K562 (cell line): ENCODE results near the gene RHOV. TPM values are rescaled to one million over a fixed set of nuclear protein-coding genes. Genes with fewer than 3 reads are reported as not detected.

Experiments used
- ATAC-seq: fragments of 200-7000 bp; cut with Tn5 transposase; 3 replicates; pipeline ENCODE4 v1.9.1; 2020; ENCODE audit warnings: moderate library complexity
- BruUV-seq: library from RNA; stranded (reverse); fragments of 400-500 nt; replicated peaks from 2 replicates; lab custom pipeline; 2021; lab: Mats Ljungman, UMichigan
- CTCF ChIA-PET: fragments of 300-600 bp; formaldehyde crosslinking; extraction: SDS; loops from one replicate; lab custom pipeline; 2021; ENCODE audit warnings: low intra/inter-chr PET ratio; lab: Yijun Ruan, JAX
- POLR2A ChIA-PET: fragments of 300-600, 350-650 bp; sonication (Branson Sonifier 250); formaldehyde crosslinking; extraction: SDS; loops from one replicate; lab custom pipeline; 2021; ENCODE audit warnings: antibody characterized with exemption, inconsistent platforms; lab: Yijun Ruan, JAX
- DNase-seq, 4 experiments: peaks; one replicate each; pipeline versions ENCODE4 v3.0.0 to v3.0.0-alpha.2; 2011 to 2018; ENCODE audit warnings: low spot score in 3 of 4, mixed read lengths in 3 of 4; ENCODE audit errors: extremely low read depth in 1 of 4
- FAIRE-seq: peaks from 2 replicates; lab custom pipeline; 2011; peaks lifted over from hg19 to GRCh38; lab: Jason Lieb, UNC
- H2AFZ ChIP-seq: 2 replicates; pipeline ENCODE4 v1.6.0; 2011; ENCODE audit warnings: low read depth, low read length, control low read depth, inconsistent platforms
- H3K27ac ChIP-seq: fragments of 200-600 bp; 3 replicates; pipeline ENCODE4 v1.8.0; 2011; ENCODE audit warnings: low read depth, mild to moderate bottlenecking, control low read depth, inconsistent platforms, low read length, moderate library complexity, mixed read lengths; ENCODE audit errors: extremely low read depth
- H3K27me3 ChIP-seq, 2 experiments: fragments of 300-600 bp in 1 of 2; 2 replicates in 1 of 2; 3 replicates in 1 of 2; pipeline versions ENCODE4 v1.6.0 to v1.8.0; 2011; ENCODE audit warnings: inconsistent platforms in 2 of 2, low read length in 2 of 2, mild to moderate bottlenecking in 1 of 2, mixed read lengths in 1 of 2, moderate library complexity in 1 of 2; ENCODE audit not compliant: control insufficient read depth in 2 of 2, insufficient read depth in 2 of 2
- H3K36me3 ChIP-seq: fragments of 300-600 bp; 3 replicates; pipeline ENCODE4 v1.8.0; 2011; ENCODE audit warnings: mild to moderate bottlenecking, low read length, inconsistent platforms; ENCODE audit not compliant: control insufficient read depth, insufficient read depth
- H3K4me1 ChIP-seq, 2 experiments: fragments of 200-600 bp in 1 of 2; replicated peaks in 1 of 2; 2 replicates in 1 of 2; 3 replicates in 1 of 2; pipeline versions ENCODE4 v1.5.1 to v1.8.0; 2011; ENCODE audit warnings: inconsistent platforms in 2 of 2, low read length in 2 of 2, mild to moderate bottlenecking in 1 of 2, mixed read lengths in 1 of 2, moderate library complexity in 1 of 2; ENCODE audit not compliant: control insufficient read depth in 2 of 2, insufficient read depth in 2 of 2
- H3K4me2 ChIP-seq: 2 replicates; pipeline ENCODE4 v1.6.1; 2011; ENCODE audit warnings: low read length, control low read depth, inconsistent platforms, mixed read lengths; ENCODE audit not compliant: insufficient read depth
- H3K4me3 ChIP-seq: fragments of 200-600 bp; sonication (generic), shearing (Covaris generic); 2 replicates; pipeline ENCODE4 v1.5.1; 2016; ENCODE audit warnings: control low read depth, inconsistent platforms
- H3K79me2 ChIP-seq: fragments of 200-600 bp; 3 replicates; pipeline ENCODE4 v1.8.0; 2011; ENCODE audit warnings: low read length, inconsistent platforms; ENCODE audit not compliant: control insufficient read depth, insufficient read depth
- H3K9ac ChIP-seq, 2 experiments: 2 replicates each; pipeline versions ENCODE4 v1.6.0 to v1.6.1; 2011; ENCODE audit warnings: low read depth in 2 of 2, low read length in 2 of 2, control low read depth in 1 of 2, inconsistent platforms in 1 of 2, mild to moderate bottlenecking in 1 of 2, mixed read lengths in 1 of 2; ENCODE audit not compliant: insufficient read depth in 1 of 2
- H3K9me1 ChIP-seq: one replicate; pipeline ENCODE4 v1.6.0; 2011; ENCODE audit warnings: inconsistent platforms, mild to moderate bottlenecking, low read length, moderate library complexity; ENCODE audit not compliant: control insufficient read depth, insufficient read depth
- H3K9me3 ChIP-seq: replicated peaks from 2 replicates; pipeline ENCODE4 v1.5.1; 2011; ENCODE audit warnings: low read depth, low read length, inconsistent platforms; ENCODE audit not compliant: control insufficient read depth, insufficient read depth
- H4K20me1 ChIP-seq: replicated peaks from 2 replicates; pipeline ENCODE4 v1.6.1; 2011; ENCODE audit warnings: low read length, inconsistent platforms, mixed read lengths; ENCODE audit not compliant: control insufficient read depth, insufficient read depth
- CREM ChIP-seq: IDR thresholded peaks from 2 replicates; pipeline ENCODE4 v1.6.1; 2014; ENCODE audit warnings: antibody characterized with exemption, low read depth
- DPF2 ChIP-seq: fragments of 450-650 bp; IDR thresholded peaks from 2 replicates; pipeline ENCODE4 v1.6.1; 2016
- HINFP ChIP-seq: fragments of 450-650 bp; conservative IDR thresholded peaks from 2 replicates; pipeline ENCODE4 v1.6.1; 2016; ENCODE audit warnings: missing genetic modification characterization, low read depth, mild to moderate bottlenecking, control low read depth, missing compliant biosample characterization
- KLF16 ChIP-seq: IDR thresholded peaks from 2 replicates; pipeline ENCODE4 v1.6.1; 2016; ENCODE audit warnings: antibody characterized with exemption
- MECOM ChIP-seq: fragments of 250-450 bp; sonication (Bioruptor Pico); IDR thresholded peaks from 2 replicates; pipeline ENCODE4 v1.8.0; 2022; ENCODE audit warnings: inconsistent platforms
- MTA2 ChIP-seq: fragments of 450-650 bp; IDR thresholded peaks from 2 replicates; pipeline ENCODE4 v1.6.1; 2016; ENCODE audit warnings: low read depth
- NCOA4 ChIP-seq: fragments of 450-650 bp; IDR thresholded peaks from 2 replicates; pipeline ENCODE4 v1.6.1; 2018; ENCODE audit warnings: mild to moderate bottlenecking; ENCODE audit not compliant: partially characterized antibody
- NR2C1 ChIP-seq, 2 experiments: fragments of 450-650 bp; IDR thresholded peaks; 2 replicates each; pipeline ENCODE4 v1.6.1; 2017; ENCODE audit warnings: mild to moderate bottlenecking in 2 of 2, antibody characterized with exemption in 1 of 2, inconsistent platforms in 1 of 2, missing compliant biosample characterization in 1 of 2, missing genetic modification characterization in 1 of 2
- RBM17 ChIP-seq: fragments of 200-400 bp; formaldehyde crosslinking; IDR thresholded peaks from 2 replicates; pipeline ENCODE4 v1.6.1; 2017; ENCODE audit warnings: low read depth, mild to moderate bottlenecking, low read length, borderline replicate concordance
- ZBTB49 ChIP-seq: sonication (generic); formaldehyde crosslinking; IDR thresholded peaks from 2 replicates; pipeline ENCODE4 v1.8.0; 2022; ENCODE audit warnings: missing genetic modification reagents, mild to moderate bottlenecking, borderline replicate concordance
- ZC3H11A ChIP-seq: IDR thresholded peaks from 2 replicates; pipeline ENCODE4 v1.6.1; 2012; ENCODE audit warnings: low read depth, low read length, improper control_type of control experiment
- ZKSCAN8 ChIP-seq: fragments of 200-800 bp; sonication (Bioruptor generic); IDR thresholded peaks from 2 replicates; pipeline ENCODE4 v1.6.1; 2016; ENCODE audit warnings: missing genetic modification characterization, missing compliant biosample characterization
- in situ Hi-C: fragments of 300-500 bp; cut with MboI; formaldehyde crosslinking; loops from 4 replicates; pipeline ENCODE4 v1.15.0; 2018; ENCODE audit warnings: inconsistent platforms, mixed read lengths
- intact Hi-C: fragments of 100-400 bp; cut with micrococcal nuclease; formaldehyde crosslinking; loops from 2 replicates; pipeline ENCODE4 v1.14.2; 2022
- polyA plus RNA-seq, 8 experiments: library from polyadenylated mRNA; depleted of rRNA in 4 of 8; stranded (reverse) in 5 of 8; unstranded in 3 of 8; fragments of >200 nt; fragmentation: Nextera tagmentation in 2 of 8; fragmentation: Illumina TruSeq in 1 of 8; extraction: Ambion mirVana in 2 of 8; extraction: Trizol in 1 of 8; gene quantifications; 2 replicates each; pipeline versions ENCODE4 v1.2.1 to v1.2.3, GENCODE V29; 2011 to 2014; ENCODE audit warnings: inconsistent platforms in 1 of 8, missing spikeins in 1 of 8
- total RNA-seq, 7 experiments: library from RNA; depleted of rRNA in 6 of 7; stranded (reverse); fragments of >200 nt in 6 of 7; fragmentation: Illumina TruSeq in 2 of 7; extraction: Trizol in 2 of 7; gene quantifications; 2 replicates each; pipeline versions ENCODE4 v1.2.1 to v1.2.3, GENCODE V29; 2011 to 2021; ENCODE audit warnings: low replicate concordance in 1 of 7
- TF ChIP-seq, protein P1 (sequence below), 2 experiments: fragments of 200-800 bp in 1 of 2; sonication (Bioruptor generic) in 1 of 2; sonication (generic) in 1 of 2; formaldehyde crosslinking in 1 of 2; IDR thresholded peaks in 1 of 2; conservative IDR thresholded peaks in 1 of 2; 2 replicates each; pipeline versions ENCODE4 v1.5.0 to v1.6.1; 2016 to 2020; ENCODE audit warnings: missing compliant biosample characterization in 1 of 2, missing genetic modification characterization in 1 of 2, missing genetic modification reagents in 1 of 2

The RHOV gene
- total and polyA plus RNA-seq, 9 of the 15 experiments (the other 6 are each of a cell fraction or from before 2014, with no cell fraction given), result 0.08 to 2.0 (median 1.1) TPM

- TF ChIP-seq CREM, result 0 out of 2 replicates have a peak, but pooled peaks have one; percentile 18
- TF ChIP-seq MTA2, result no peak
- TF ChIP-seq RBM17, result no peak
- TF ChIP-seq NR2C1 (IDR thresholded peaks at IDR 0.05), result no peak
- TF ChIP-seq NR2C1 (tag; IDR thresholded peaks at IDR 0.05), result no peak
- TF ChIP-seq ZBTB49 (CRISPR knock-in tag), result no peak
Measured at GRCh38 chr15:40847223-40847961, 26.6 kb downstream of the RHOV start (continued).

DNA sequence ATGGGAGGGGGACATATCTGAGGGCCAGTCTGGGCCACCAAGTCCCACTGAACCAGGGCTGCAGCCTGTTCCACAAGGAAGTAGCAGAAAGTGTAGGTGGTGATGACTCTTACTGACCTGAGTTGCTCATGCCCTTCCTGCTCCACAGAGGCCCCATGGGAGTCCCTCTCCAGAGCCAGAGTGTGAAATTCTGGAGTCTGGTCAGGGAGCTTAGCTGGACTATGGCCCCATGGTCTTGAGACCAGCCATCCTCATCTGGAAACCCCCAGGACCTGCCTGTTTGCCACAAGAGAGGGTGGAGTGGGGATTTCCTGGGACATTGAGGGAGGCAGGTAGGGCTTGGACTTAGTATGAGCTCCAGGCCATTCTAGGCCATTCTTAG is 27.2 kb downstream of the RHOV start:
- Histone ChIP-seq H4K20me1 (no peaks in the 10 kb centered on the region), H3K4me1 (peaks cover 29 to 41% of the 10 kb centered on the region in 2 experiments), H3K4me3 (no peak overlapping the region), H3K4me2 (peak overlapping the region; percentile 62), H3K9ac (peak overlapping the region in 1 of 2 experiments; percentile 5; a peak in 1 of 4 replicates), H3K27me3 (no peaks in the 10 kb centered on the region), H3K79me2 (no peaks in the 10 kb centered on the region), H3K36me3 (no peaks in the 10 kb centered on the region), H3K27ac (peak overlapping the region; percentile 68; the same call in 2 of the 3 replicates), H3K9me3 (no peaks in the 10 kb centered on the region), H2AFZ (peak overlapping the region; percentile 83), H3K9me1 (no peaks in the 10 kb centered on the region)
- in situ Hi-C loops, result no loop called here
- no peak for FAIRE-seq
- no TSS peak for BruUV-seq
- peak; percentile 2; the same call in 1 of the 3 replicates for ATAC-seq
- CTCF ChIA-PET, result no interaction called here
- intact Hi-C loops, result no loop called here
- peak in 1 of 4 experiments; percentile 27 for DNase-seq
- POLR2A ChIA-PET, result interaction anchor here (0.5 to 1.7 kb wide), 8 partner anchors 8 to 397 kb away, joined by 3 to 12 read pairs (median 3); no protein-coding TSS in a partner anchor
- TF ChIP-seq ZC3H11A (no peak), DPF2 (no peak), MECOM (CRISPR knock-in tag) (no peak), KLF16 (no peak), ZKSCAN8 (CRISPR knock-in tag) (no peak), HINFP (tag) (no peak), NCOA4 (no peak)
- TF ChIP-seq, protein P1, sequence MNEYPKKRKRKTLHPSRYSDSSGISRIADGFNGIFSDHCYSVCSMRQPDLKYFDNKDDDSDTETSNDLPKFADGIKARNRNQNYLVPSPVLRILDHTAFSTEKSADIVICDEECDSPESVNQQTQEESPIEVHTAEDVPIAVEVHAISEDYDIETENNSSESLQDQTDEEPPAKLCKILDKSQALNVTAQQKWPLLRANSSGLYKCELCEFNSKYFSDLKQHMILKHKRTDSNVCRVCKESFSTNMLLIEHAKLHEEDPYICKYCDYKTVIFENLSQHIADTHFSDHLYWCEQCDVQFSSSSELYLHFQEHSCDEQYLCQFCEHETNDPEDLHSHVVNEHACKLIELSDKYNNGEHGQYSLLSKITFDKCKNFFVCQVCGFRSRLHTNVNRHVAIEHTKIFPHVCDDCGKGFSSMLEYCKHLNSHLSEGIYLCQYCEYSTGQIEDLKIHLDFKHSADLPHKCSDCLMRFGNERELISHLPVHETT (CRISPR knock-in tag; conservative IDR thresholded peaks at IDR 0.05 in 1 of 2, IDR thresholded peaks at IDR 0.05 in 1 of 2), result no peak
